ENCODE results near the gene PLXND1.

The PLXND1 gene

DNA sequence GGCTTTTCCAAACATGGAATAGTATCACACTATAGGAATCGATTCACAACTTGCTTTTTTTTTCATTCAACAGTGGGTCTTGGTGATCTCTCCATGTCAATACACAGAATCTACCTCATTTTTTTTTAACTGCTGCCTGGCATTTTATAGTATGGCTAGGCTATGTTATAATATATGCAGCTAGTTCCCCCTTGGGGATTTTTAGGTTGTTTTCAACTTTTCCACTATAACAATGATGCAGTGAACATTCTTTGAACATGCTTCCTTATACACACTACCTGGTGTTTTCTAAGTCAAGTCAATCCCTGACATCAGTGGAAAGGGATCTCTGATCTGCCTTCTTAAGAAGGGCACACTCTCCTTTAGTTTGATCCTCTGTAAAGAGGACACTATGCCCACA lies 46.5 kb upstream of the PLXND1 start:
- DNase-seq (no peak), ATAC-seq (ENCODE audit: insufficient read depth, low read depth) (no peak)
- Histone ChIP-seq H2AFZ (ENCODE audit: low read depth, low read length) (no peak overlapping the region), H3K27ac (ENCODE audit: low read length) (no peak overlapping the region), H3K4me1 (ENCODE audit: insufficient read depth, low read length) (peaks cover 7% of the 10 kb centered on the region), H4K20me1 (ENCODE audit: insufficient read depth, low read length) (no peaks in the 10 kb centered on the region), H3K4me3 (ENCODE audit: low read depth in 1 of 2, low read length in 2 of 2) (no peak overlapping the region), H3K9ac (ENCODE audit: low read depth, low read length) (no peak overlapping the region), H3K36me3 (ENCODE audit: insufficient read depth, low read length) (peaks cover 27% of the 10 kb centered on the region), H3K27me3 (ENCODE audit: insufficient read depth, low read length, poor library complexity) (no peaks in the 10 kb centered on the region), H3K79me2 (ENCODE audit: insufficient read depth, low read length) (no peaks in the 10 kb centered on the region), H3K4me2 (ENCODE audit: insufficient read depth, low read length) (no peak overlapping the region), H3K9me3 (ENCODE audit: insufficient read depth, low read length, severe bottlenecking) (no peaks in the 10 kb centered on the region)
- no peak for TF ChIP-seq EZH2 (IDR thresholded peaks at IDR 0.05; ENCODE audit: borderline replicate concordance, low read depth, low read length, severe bottlenecking)
- TF ChIP-seq CTCF (IDR thresholded peaks at IDR 0.05; ENCODE audit: borderline replicate concordance, extremely low read depth, low read length, poor library complexity, severe bottlenecking) = no peak

- H3K27me3 ChIP-seq (ENCODE audit: insufficient read depth, low read length, poor library complexity) = no peaks in the 10 kb centered on the region
- H3K9me3 ChIP-seq (ENCODE audit: insufficient read depth, low read length, severe bottlenecking) = no peaks in the 10 kb centered on the region
- H3K79me2 ChIP-seq (ENCODE audit: insufficient read depth, low read length) = no peaks in the 10 kb centered on the region
- no peak overlapping the region for H3K27ac ChIP-seq (ENCODE audit: low read length)
- no peak for DNase-seq
- H3K4me3 ChIP-seq (ENCODE audit: low read depth in 1 of 2, low read length in 2 of 2) = no peak overlapping the region
- H3K9ac ChIP-seq (ENCODE audit: low read depth, low read length) = no peak overlapping the region
- no peak for ATAC-seq (ENCODE audit: insufficient read depth, low read depth)
- no peak overlapping the region for H3K4me2 ChIP-seq (ENCODE audit: insufficient read depth, low read length)
- H3K36me3 ChIP-seq (ENCODE audit: insufficient read depth, low read length) = peaks cover 27% of the 10 kb centered on the region
- TF ChIP-seq CTCF (IDR thresholded peaks at IDR 0.05; ENCODE audit: borderline replicate concordance, extremely low read depth, low read length, poor library complexity, severe bottlenecking) (no peak), EZH2 (IDR thresholded peaks at IDR 0.05; ENCODE audit: borderline replicate concordance, low read depth, low read length, severe bottlenecking) (no peak)
- no peaks in the 10 kb centered on the region for H3K4me1 ChIP-seq (ENCODE audit: insufficient read depth, low read length)
- H4K20me1 ChIP-seq (ENCODE audit: insufficient read depth, low read length) = no peaks in the 10 kb centered on the region
- H2AFZ ChIP-seq (ENCODE audit: low read depth, low read length) = no peak overlapping the region
Measured at GRCh38 chr3:129651435-129652202, 45.1 kb upstream of the PLXND1 start.

DNA sequence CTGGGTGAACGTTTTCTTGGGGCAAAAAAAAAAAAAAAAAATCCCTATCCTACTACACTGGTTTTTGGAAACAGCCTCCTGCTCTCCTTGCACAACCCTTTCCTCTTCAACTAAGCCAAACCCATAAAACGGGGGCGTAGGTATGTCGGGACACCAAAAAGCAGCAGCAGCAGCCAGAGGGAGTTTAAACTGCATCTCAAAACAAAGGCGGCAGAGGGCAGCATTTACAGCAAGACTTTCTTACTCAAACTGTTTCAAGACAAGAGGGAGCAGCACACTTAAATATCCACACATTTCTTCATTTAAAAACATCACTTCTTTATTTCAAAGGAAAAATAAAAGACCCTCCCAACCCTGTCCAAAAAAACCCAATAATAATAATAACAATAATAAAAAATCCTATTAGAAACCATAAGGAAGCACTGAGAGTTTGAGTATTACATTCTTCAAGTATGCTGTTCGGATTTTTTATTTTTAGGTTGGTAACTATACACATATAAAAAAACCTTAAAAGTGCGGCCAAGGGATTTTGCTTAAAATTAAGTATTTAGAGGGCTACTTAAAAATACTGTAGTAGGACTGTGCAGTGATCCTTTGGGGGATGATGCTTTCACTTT lies 43.9 kb upstream of the PLXND1 start:
- ATAC-seq (ENCODE audit: insufficient read depth, low read depth) = peak; percentile 74
- H3K9ac ChIP-seq (ENCODE audit: low read depth, low read length) = no peak overlapping the region
- H3K36me3 ChIP-seq (ENCODE audit: insufficient read depth, low read length) = peaks cover 27% of the 10 kb centered on the region
- H3K27ac ChIP-seq (ENCODE audit: low read length) = no peak overlapping the region
- no peaks in the 10 kb centered on the region for H3K79me2 ChIP-seq (ENCODE audit: insufficient read depth, low read length)
- no peak overlapping the region for H3K4me2 ChIP-seq (ENCODE audit: insufficient read depth, low read length)
- H3K4me1 ChIP-seq (ENCODE audit: insufficient read depth, low read length) = no peaks in the 10 kb centered on the region
- H3K27me3 ChIP-seq (ENCODE audit: insufficient read depth, low read length, poor library complexity) = no peaks in the 10 kb centered on the region
- H3K9me3 ChIP-seq (ENCODE audit: insufficient read depth, low read length, severe bottlenecking) = no peaks in the 10 kb centered on the region
- H4K20me1 ChIP-seq (ENCODE audit: insufficient read depth, low read length) = no peaks in the 10 kb centered on the region
- TF ChIP-seq EZH2 (IDR thresholded peaks at IDR 0.05; ENCODE audit: borderline replicate concordance, low read depth, low read length, severe bottlenecking) (no peak), CTCF (IDR thresholded peaks at IDR 0.05; ENCODE audit: borderline replicate concordance, extremely low read depth, low read length, poor library complexity, severe bottlenecking) (peak; percentile 71)
- peak; percentile 62 for DNase-seq
- H2AFZ ChIP-seq (ENCODE audit: low read depth, low read length) = no peak overlapping the region
- H3K4me3 ChIP-seq (ENCODE audit: low read depth in 1 of 2, low read length in 2 of 2) = no peak overlapping the region
